HepG2 (cell line): ENCODE measurements around the gene ADAR. TPM values are rescaled to one million over a fixed set of nuclear protein-coding genes. Genes with fewer than 3 reads are reported as not detected.
A peak's percentile ranks its signal among the peaks of the same experiment; 100 is the strongest.

Source experiments
- AKAP8 ChIP-seq: sonication (generic); formaldehyde crosslinking; IDR thresholded peaks from 2 replicates; pipeline ENCODE4 v1.5.1; 2020; ENCODE audit warnings: mild to moderate bottlenecking, missing genetic modification reagents
- ARNT2 ChIP-seq: sonication (generic); formaldehyde crosslinking; IDR thresholded peaks from 2 replicates; pipeline ENCODE4 v1.8.0; 2022; ENCODE audit warnings: mild to moderate bottlenecking, low read depth, missing genetic modification reagents, moderate library complexity
- DBP ChIP-seq: sonication (generic); formaldehyde crosslinking; IDR thresholded peaks from 2 replicates; pipeline ENCODE4 v1.4.0; 2020; ENCODE audit warnings: missing genetic modification reagents; ENCODE audit errors: not compliant biosample characterization
- E2F2 ChIP-seq: sonication (generic); formaldehyde crosslinking; IDR thresholded peaks from 2 replicates; pipeline ENCODE4 v1.4.0; 2020; ENCODE audit warnings: missing genetic modification reagents, borderline replicate concordance
- GTF2F1 ChIP-seq: fragments of 150-350 bp; IDR thresholded peaks from 2 replicates; pipeline ENCODE4 v1.6.1; 2014; ENCODE audit warnings: low read length
- HNF1A ChIP-seq, 2 experiments: sonication (generic) in 1 of 2; formaldehyde crosslinking in 1 of 2; IDR thresholded peaks; 2 replicates each; pipeline versions ENCODE4 v1.4.0 to v1.6.1; 2016 to 2020; ENCODE audit warnings: borderline replicate concordance in 1 of 2, low read depth in 1 of 2, mild to moderate bottlenecking in 1 of 2, missing genetic modification reagents in 1 of 2
- IRF1 ChIP-seq: sonication (generic); formaldehyde crosslinking; IDR thresholded peaks from 2 replicates; pipeline ENCODE4 v1.4.0; 2020; ENCODE audit warnings: low read depth, mild to moderate bottlenecking, missing genetic modification reagents
- JUNB ChIP-seq: sonication (generic); formaldehyde crosslinking; IDR thresholded peaks from 2 replicates; pipeline ENCODE4 v1.8.0; 2022; ENCODE audit warnings: missing genetic modification reagents, mild to moderate bottlenecking, borderline replicate concordance
- MTF2 ChIP-seq: sonication (generic); formaldehyde crosslinking; IDR thresholded peaks from 2 replicates; pipeline ENCODE4 v1.5.0; 2020; ENCODE audit warnings: missing genetic modification reagents, borderline replicate concordance
- SNAPC5 ChIP-seq: sonication (generic); formaldehyde crosslinking; IDR thresholded peaks from 2 replicates; pipeline ENCODE4 v1.8.1; 2023; ENCODE audit warnings: mild to moderate bottlenecking, missing genetic modification reagents, borderline replicate concordance
- SSRP1 ChIP-seq: IDR thresholded peaks from 2 replicates; pipeline ENCODE4 v1.6.1; 2016; ENCODE audit warnings: control low read depth
- TERF1 ChIP-seq: sonication (generic); formaldehyde crosslinking; IDR thresholded peaks from 2 replicates; pipeline ENCODE4 v1.8.0; 2022; ENCODE audit warnings: mild to moderate bottlenecking, missing genetic modification reagents, moderate library complexity
- U2AF1 ChIP-seq: fragments of 200-400 bp; formaldehyde crosslinking; optimal IDR thresholded peaks from 2 replicates; pipeline ENCODE3; 2017; ENCODE audit warnings: mild to moderate bottlenecking, low read depth, low read length
- ZMAT5 ChIP-seq: sonication (generic); formaldehyde crosslinking; IDR thresholded peaks from 2 replicates; pipeline ENCODE4 v1.5.0; 2020; ENCODE audit warnings: mild to moderate bottlenecking, low read depth, missing genetic modification reagents, borderline replicate concordance
- ZNF274 ChIP-seq: sonication (generic); formaldehyde crosslinking; IDR thresholded peaks from 2 replicates; pipeline ENCODE4 v1.5.1; 2020; ENCODE audit warnings: mild to moderate bottlenecking, missing genetic modification reagents
- ZNF335 ChIP-seq: sonication (generic); formaldehyde crosslinking; IDR thresholded peaks from 2 replicates; pipeline ENCODE4 v1.4.0; 2020; ENCODE audit warnings: missing genetic modification reagents
- ZNF460 ChIP-seq: sonication (generic); formaldehyde crosslinking; IDR thresholded peaks from 2 replicates; pipeline ENCODE4 v1.5.1; 2020; ENCODE audit warnings: missing genetic modification reagents, mild to moderate bottlenecking, borderline replicate concordance
- ZNF496 ChIP-seq: sonication (generic); formaldehyde crosslinking; IDR thresholded peaks from 2 replicates; pipeline ENCODE4 v1.8.1; 2023; ENCODE audit warnings: mild to moderate bottlenecking, moderate library complexity, missing genetic modification reagents; ENCODE audit not compliant: insufficient replicate concordance
- polyA plus RNA-seq, 8 experiments: library from polyadenylated mRNA; depleted of rRNA in 3 of 8; stranded (reverse) in 7 of 8; unstranded in 1 of 8; fragments of >200 nt; fragmentation: Illumina TruSeq in 4 of 8; extraction: Trizol in 4 of 8; gene quantifications; 2 replicates each; pipeline versions ENCODE4 v1.2.1 to v1.2.3, GENCODE V29; 2011 to 2016; ENCODE audit warnings: low read depth in 4 of 8, missing spikeins in 1 of 8, mixed read lengths in 1 of 8; ENCODE audit not compliant: insufficient read depth in 1 of 8
- total RNA-seq, 5 experiments: library from RNA; depleted of rRNA; stranded (reverse); fragments of >200 nt; fragmentation: Illumina TruSeq; extraction: Trizol; gene quantifications; 2 replicates each; pipeline ENCODE4 v1.2.3, GENCODE V29; 2016; ENCODE audit warnings: low read depth in 1 of 5

The ADAR gene
- total and polyA plus RNA-seq, 2 of the 13 experiments (the other 11 are each of a cell fraction or from before 2014, with no cell fraction given), result 70.8 to 86.2 TPM

GRCh38 chr1:154558720-154559465, 49.1 kb downstream of the ADAR start (continued):
- peak; percentile 45; the same call in 1 of the 2 replicates for TF ChIP-seq E2F2 (CRISPR knock-in tag)
- no peak; the same call in 1 of the 2 replicates for TF ChIP-seq HNF1A (IDR thresholded peaks at IDR 0.05; ENCODE audit: low read depth)
- peak; percentile 92 for TF ChIP-seq HNF1A (CRISPR knock-in tag; IDR thresholded peaks at IDR 0.05; ENCODE audit: borderline replicate concordance)
- TF ChIP-seq MTF2 (CRISPR knock-in tag), result peak; percentile 55; the same call in 1 of the 2 replicates
- TF ChIP-seq ZNF335 (CRISPR knock-in tag), result no peak; the same call in 1 of the 2 replicates
- no peak for TF ChIP-seq ZNF496 (CRISPR knock-in tag)
- peak; percentile 96; the same call in 1 of the 2 replicates for TF ChIP-seq IRF1 (CRISPR knock-in tag)
- TF ChIP-seq ARNT2 (CRISPR knock-in tag), result peak; percentile 99
- peak; percentile 85; the same call in 1 of the 2 replicates for TF ChIP-seq TERF1 (CRISPR knock-in tag)
- no peak for TF ChIP-seq U2AF1
- peak; percentile 95; the same call in 1 of the 2 replicates for TF ChIP-seq SNAPC5 (CRISPR knock-in tag)
- TF ChIP-seq SSRP1 (CRISPR knock-in tag), result peak; percentile 39; the same call in 1 of the 2 replicates
- TF ChIP-seq ZNF274 (CRISPR knock-in tag), result peak; percentile 99
- peak; percentile 94 for TF ChIP-seq DBP (CRISPR knock-in tag)
- TF ChIP-seq AKAP8 (CRISPR knock-in tag), result peak; percentile 73; the same call in 1 of the 2 replicates
- TF ChIP-seq ZNF460, result no peak; the same call in 1 of the 2 replicates
- peak; percentile 94 for TF ChIP-seq JUNB (CRISPR knock-in tag)
- no peak for TF ChIP-seq ZMAT5 (CRISPR knock-in tag)
- no peak for TF ChIP-seq GTF2F1
